GM18873 (cell line): Measurements from ENCODE around the gene MXD3.
"Not testable (repeated sequence)": the region's sequence is repeated elsewhere in the genome, so short reads cannot be mapped to it uniquely, and the experiment has no call there.

Experiments used
- ATAC-seq: cut with Tn5 transposase; IDR thresholded peaks from one replicate; pipeline ENCODE4 v1.9.1; 2021; ENCODE audit warnings: mild to moderate bottlenecking, moderate library complexity, moderate number of reproducible peaks; ENCODE audit not compliant: unreplicated experiment, low FRiP score

Gene MXD3

GRCh38 chr5:177288191-177288590 lies 23.5 kb downstream of the MXD3 start:
- ATAC-seq = no peak

GRCh38 chr5:177276886-177277285 lies 34.8 kb downstream of the MXD3 start:
- no peak for ATAC-seq

- no peak for ATAC-seq
Observed at GRCh38 chr5:177275883-177276282, 35.8 kb downstream of the MXD3 start.

- ATAC-seq = no peak
Observed at GRCh38 chr5:177271113-177271512, 40.6 kb downstream of the MXD3 start.

- ATAC-seq = no peak
Observed at GRCh38 chr5:177270653-177271052, 41.0 kb downstream of the MXD3 start.

GRCh38 chr5:177269976-177270375 lies 41.7 kb downstream of the MXD3 start:
- ATAC-seq = no peak

- no peak for ATAC-seq
Observed at GRCh38 chr5:177269232-177269895, 42.3 kb downstream of the MXD3 start.

- no peak for ATAC-seq
Observed at GRCh38 chr5:177265395-177265794, 46.3 kb downstream of the MXD3 start.

GRCh38 chr5:177264178-177264577 lies 47.5 kb downstream of the MXD3 start:
- no peak for ATAC-seq

- ATAC-seq = no peak
Observed at GRCh38 chr5:177261510-177261909, 50.2 kb downstream of the MXD3 start.

GRCh38 chr5:177260961-177261360 lies 50.7 kb downstream of the MXD3 start:
- ATAC-seq = no peak

GRCh38 chr5:177258711-177259110 lies 53.0 kb downstream of the MXD3 start:
- ATAC-seq = not testable (repeated sequence)
